GM10847 (cell line): Measurements from ENCODE around the gene RAB8B.

Experiments used
- POLR2A ChIP-seq: IDR thresholded peaks from 2 replicates; pipeline ENCODE4 v1.6.1; 2011; ENCODE audit not compliant: insufficient read length; ENCODE audit errors: extremely low read depth

RAB8B gene

GRCh38 chr15:63172851-63173451, 16.5 kb upstream of the RAB8B start:
- TF ChIP-seq POLR2A: no peak

DNA sequence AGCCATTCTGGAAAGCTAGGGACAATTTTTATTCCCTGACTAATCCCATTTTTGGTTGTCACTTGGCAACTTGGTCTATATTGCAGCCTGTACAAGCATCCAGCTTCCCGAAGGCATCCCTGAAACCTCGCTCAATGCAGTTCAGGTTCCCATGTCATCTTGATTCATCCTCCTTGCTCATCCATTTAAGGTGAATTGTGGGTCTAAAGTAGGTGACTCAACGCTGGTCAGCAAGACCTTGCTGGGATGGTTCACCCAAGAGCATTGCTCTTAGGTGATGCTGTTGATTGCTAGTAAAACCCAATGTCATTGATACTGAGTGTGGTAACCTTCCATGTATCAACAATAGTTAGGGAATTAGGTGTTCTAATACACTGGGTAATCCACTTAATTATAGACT, 13.1 kb upstream of the RAB8B start:
- TF ChIP-seq POLR2A: no peak

DNA sequence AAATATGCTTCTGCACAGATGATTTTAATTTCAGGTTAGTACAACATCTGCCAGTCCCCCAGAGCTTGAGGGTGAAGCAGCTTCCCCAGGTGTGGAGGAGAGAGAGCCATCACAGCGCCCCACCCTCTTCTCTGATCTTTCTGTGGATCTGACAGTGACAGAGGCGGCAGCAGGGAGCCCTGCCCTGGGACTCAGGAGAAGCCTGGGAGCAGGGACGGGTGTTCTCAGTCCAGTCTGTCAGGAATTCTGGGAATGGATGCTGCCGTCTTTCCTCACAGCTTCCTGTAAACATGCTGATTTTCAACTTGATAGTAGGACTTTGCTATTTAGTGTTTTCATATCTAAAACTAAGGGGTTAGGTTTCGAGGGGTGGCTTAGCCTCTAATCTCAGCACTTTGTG, 11.4 kb upstream of the RAB8B start:
- no peak for TF ChIP-seq POLR2A

DNA sequence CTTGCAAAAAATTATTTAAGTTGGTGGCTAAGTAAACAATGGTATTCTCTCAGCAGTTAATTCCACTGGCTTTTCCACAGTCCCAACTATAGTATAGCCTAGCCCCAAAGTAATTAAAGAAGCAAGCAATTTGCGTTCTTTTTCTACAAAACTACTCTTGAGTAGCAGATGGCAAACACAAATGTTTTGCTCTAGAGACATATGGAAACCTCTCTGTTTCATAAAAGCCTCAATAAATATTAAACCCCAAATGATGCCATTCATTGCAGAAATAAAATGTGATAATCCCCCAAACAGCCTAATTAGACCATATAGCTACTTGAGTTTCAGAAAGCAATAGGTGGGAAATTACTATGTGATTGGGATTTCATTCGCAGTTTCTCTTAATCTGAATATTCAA, 8.7 kb upstream of the RAB8B start:
- no peak for TF ChIP-seq POLR2A

DNA sequence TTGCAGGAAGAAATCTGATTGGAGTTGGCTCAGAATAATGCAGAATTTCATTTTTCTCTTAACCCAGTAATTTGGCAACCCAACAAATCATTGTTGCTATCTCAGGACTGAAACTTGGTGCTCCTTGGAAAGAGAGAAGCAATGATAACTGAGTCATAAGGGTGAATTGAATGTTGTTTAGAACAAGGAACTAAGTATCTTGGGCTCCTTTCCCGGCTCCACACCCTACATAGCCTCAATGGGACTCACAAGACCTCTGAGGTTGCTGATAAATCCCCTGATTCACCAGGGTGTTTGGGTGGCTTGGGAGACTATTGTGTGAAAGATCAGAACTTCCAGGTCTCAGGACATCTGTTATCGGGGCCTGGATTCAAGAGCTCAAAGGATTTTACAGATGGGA, 7.8 kb upstream of the RAB8B start:
- TF ChIP-seq POLR2A: no peak

DNA sequence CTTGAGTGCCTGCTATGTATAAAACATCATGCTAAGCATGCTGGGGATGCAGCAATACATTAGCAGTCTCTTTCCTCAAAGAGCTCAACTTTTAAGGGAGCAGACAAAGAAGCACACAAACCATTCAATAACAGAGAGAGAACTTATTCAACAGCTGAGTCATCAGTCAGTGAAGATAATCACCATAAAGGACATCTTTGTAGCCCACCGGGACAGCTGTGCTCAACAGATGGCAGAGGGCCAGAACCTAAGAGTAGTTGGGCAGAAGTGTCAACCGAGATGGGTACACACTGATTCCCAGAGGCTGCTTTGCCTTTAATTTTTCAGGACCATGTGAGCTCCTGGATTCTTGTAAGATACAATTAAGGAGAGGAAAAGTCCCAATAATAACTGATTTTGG, 4.2 kb upstream of the RAB8B start:
- TF ChIP-seq POLR2A: no peak

DNA sequence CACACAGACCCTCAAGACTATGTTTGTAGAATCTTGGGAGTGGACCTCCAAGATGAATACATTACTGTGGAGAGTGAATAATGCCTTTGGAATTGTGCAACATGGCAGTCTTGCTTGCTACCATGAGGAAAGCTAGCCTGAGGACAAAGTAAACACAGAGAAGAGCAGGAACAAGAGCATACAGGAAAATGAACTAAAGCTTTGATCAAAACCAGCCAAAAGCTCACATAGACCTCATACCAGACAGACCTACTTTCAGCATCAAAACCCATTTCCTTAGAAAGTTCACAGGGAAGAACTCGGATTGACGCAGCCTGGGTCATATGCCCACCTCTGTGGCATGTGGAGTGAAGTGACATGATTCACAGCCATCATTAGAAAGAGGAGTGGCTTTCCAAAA, 3.3 kb upstream of the RAB8B start:
- TF ChIP-seq POLR2A: no peak

DNA sequence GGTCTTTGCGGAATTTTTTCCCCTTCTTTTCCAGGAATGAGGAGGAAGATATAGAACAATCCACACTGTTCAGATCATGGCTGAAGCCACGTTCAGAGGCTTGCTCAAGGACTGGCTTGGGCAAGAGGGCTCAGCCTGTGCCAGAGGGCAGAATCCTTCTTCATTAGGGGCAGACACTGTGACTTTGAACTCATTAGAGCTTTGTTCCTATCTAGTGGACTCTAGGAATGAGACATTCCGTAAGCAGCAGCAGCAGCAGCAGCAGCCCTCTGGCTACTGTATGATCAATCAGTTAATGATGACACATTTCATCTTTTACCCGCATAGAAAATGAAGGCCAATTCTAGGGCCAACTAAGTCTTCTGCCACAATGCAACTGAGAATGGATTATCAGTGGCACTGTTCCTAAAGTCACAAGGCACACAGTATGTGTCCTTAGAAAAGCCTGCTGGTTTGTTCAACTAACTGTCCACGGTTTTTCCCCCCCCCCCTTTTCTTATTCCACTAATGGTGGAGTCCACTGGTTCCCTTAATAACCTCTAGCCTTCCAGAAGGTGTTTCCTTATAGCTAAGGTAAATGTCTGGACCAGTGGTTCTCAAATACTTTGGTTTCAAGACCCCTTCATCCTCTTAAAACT, 1.7 kb upstream of the RAB8B start:
- no peak for TF ChIP-seq POLR2A

DNA sequence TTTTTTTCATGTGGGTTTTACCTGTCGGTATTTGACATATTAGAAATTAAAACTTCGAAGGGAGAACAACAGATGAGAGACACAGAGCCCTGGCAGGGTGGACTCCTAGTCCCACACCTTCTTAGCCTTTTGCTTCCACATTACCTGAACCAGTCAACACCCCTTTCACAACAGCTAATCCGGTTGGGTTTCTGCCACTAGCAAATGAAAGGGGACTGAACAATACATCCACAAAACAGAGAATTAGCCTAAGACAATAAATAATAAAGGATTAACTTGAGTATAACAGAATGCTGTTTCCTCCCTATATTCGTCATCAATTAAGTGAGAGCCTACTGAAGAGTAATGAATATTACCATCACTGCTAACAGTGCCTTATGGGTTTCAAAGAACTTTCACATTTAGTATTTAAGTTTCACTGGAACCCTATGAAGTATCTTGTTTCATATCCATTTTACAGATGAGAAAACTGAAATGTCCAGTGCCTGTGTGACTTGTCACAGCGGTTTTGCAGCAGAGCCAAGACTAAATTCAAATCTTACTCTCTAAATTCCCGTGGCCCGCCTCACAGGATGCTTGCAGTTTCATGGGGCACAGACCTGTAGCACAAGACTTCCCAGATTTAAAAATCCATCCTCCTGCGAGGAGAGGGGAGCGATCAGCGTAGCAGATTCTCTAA, 1.0 kb upstream of the RAB8B start:
- TF ChIP-seq POLR2A: no peak

DNA sequence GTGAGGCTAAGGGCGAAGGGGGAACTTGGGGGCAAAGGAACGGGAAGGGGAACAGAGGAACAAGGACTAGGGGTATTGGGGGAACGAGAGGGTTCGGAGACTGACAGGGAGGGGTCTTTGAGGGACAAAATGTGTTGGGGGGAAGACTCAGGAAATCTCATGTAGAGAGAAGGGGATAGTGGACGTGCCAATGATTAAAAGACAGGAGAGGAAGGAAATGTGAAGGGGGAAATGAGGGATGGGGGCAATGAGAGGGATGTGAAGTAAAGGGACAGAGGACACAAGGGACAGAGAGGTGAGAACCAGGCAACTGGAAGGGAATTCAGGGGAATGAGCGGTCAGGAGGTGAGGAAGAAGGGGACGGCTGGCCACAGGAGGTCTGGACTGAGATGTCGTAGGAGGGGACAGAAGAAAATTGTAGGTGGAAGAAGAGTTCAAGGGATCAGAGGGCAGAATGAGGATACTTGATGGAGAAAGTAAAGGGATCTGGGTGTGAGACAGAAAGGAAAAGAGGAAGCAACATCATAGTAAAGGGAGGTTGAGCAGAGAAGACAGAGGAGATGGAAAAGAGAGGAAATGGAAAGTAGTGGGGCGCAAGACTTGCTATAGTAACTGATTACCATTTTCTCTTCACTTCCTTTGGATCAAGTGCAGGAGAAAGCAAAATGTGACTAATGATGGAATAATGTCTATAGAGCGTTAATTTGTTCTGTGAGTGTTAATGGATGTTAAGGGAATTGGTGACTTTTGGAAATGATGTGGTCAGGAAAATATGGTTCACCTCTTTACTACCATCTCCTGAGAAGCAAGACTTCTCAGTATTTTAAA, 749 bp downstream of the RAB8B start:
- no peak for TF ChIP-seq POLR2A

DNA sequence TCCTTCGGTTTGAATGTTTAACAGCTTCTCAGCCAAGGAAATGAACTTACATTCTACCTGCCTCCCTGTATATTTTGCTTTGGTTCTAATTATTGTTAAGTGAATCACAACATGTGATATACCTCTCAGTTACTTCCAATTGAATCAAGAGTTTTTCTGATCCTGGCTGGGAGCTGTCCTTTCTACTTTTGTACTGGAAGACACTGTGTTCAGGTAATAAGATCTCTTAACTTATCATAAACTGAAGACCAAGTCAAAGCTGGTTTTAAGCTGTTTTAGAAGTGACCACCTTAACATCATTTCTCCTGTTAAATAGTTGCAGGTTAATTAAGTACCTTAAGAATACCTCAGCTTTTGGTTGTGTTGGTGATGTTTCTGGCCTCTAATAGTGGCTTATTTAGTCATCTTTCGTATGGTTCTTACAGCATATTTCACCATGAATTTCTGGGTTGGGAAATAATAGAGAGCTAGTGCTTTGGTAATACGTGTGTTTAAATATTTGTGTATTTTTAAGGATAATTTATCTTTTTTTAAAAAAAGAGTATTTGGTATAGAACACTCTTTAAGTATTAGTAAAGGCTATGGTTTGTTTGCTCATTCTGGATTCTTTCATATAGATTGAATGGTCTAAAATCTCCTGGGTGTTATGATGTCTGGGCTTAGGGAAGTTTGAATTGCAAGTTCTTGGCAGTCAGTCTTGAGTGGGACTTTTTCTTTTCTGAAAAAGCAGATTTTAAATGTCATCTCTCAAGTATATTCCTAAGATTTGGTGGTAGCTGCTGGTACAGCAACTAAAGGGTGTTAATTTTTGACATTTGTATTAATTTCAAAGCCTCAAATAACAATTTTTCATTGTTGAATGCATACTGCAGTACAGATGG, 1.6 kb downstream of the RAB8B start:
- no peak for TF ChIP-seq POLR2A

DNA sequence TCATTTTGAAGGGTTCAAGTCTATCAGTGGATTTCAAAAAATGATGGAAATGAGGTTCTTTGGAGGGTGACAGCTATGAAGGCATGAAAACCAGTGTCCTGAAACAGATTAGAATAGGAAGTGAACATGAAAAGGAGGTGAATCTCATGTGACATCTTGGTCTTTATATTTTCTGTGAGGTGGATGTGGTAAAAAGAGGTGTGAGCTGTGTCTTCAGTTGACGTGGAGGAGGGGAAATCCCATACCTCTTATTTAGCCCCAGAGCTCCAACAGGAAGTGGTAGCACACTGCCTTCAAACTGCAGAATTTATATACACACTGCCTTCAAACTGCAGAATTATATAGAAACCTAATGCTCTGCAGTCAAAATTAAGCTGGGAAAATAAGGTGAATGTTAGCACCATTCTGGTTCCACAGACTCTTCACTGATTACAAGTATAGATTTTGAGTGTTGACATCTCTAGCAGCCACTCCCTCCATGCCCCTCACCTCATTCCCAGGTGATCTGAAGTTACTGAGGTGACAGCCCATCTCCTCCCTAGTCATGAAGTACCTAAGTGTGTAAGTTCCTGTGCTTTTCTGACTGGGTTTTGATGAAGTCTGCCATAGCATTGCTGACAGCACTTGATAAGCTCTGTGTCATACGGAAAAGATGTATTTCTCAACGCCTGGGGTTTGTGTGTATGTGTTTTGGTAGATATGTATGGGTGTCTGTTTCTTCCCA, 2.7 kb downstream of the RAB8B start:
- TF ChIP-seq POLR2A: no peak

DNA sequence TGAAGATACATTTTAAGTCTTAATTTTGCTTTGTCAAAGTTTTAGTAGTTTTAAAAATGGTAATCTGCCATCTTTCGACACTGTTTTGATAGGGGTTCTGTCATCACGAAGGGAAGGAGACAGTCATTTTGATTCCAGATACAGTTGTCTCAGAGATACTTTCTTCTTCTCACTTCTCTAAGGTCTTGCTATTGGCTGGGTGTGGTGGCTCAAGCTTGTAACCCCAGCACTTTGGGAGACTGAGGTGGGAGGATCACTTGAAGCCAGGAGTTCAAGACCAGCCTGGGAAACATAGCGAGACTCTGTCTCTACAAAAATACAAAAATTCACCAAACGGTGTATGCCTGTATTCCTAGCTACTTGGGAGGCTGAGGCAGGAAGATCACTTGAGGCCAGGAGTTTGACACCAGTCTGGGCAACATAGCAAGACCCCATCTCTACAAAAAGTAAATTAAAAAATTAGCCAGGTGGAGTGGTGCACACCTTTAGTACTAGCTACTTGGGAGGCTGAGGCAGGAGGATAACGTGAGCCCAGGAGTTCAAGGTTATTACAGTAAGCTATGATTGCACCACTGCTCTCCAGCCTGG, 3.3 kb downstream of the RAB8B start:
- TF ChIP-seq POLR2A: no peak

- TF ChIP-seq POLR2A: no peak
Measured at GRCh38 chr15:63194302-63194701, 4.9 kb downstream of the RAB8B start.
